Pancreas (tissue), 10 donors: Measurements from ENCODE around the gene KIFC1. TPM values are rescaled to one million over a fixed set of nuclear protein-coding genes. Genes with fewer than 3 reads are reported as not detected.

Experiments
- ATAC-seq, 4 donors: fragments of 200-7000 bp; cut with Tn5 transposase; one replicate each; pipeline versions ENCODE4 v1.8.0 to v1.9.1; 2020; ENCODE audit warnings: mild to moderate bottlenecking in 4 of 4, moderate library complexity in 4 of 4
- DNase-seq, 6 donors: peaks; one replicate each; pipeline ENCODE4 v3.0.0-alpha.2; 2020
- FAIRE-seq: peaks from 2 replicates; lab custom pipeline; 2012; peaks lifted over from hg19 to GRCh38; lab: Jason Lieb, UNC
- H3K27ac ChIP-seq, 4 donors: fragments of 200-600 bp; sonication (generic); 1 replicate in 3 of 4; 2 replicates in 1 of 4; pipeline versions ENCODE4 v1.5.0 to v1.8.0; 2020
- H3K27me3 ChIP-seq, 4 donors: fragments of 200-600 bp; one replicate each; pipeline ENCODE4 v1.8.0; 2021
- H3K36me3 ChIP-seq, 3 donors: fragments of 200-600 bp; sonication (generic) in 1 of 3; one replicate each; pipeline versions ENCODE4 v1.5.0 to v1.8.0; 2020 to 2021
- H3K4me1 ChIP-seq, 3 donors: fragments of 200-600 bp; one replicate each; pipeline ENCODE4 v1.8.0; 2021
- H3K4me3 ChIP-seq, 4 donors: fragments of 200-600 bp; sonication (generic) in 2 of 4; one replicate each; pipeline versions ENCODE4 v1.5.0 to v1.8.0; 2020 to 2021
- H3K9me3 ChIP-seq, 4 donors: fragments of 200-600 bp; one replicate each; pipeline ENCODE4 v1.8.0; 2021
- CTCF ChIP-seq, 4 donors: fragments of 200-600 bp; sonication (generic) in 3 of 4; IDR thresholded peaks; one replicate each; pipeline versions ENCODE4 v1.5.0 to v1.8.0; 2021; ENCODE audit warnings: antibody characterized with exemption in 4 of 4
- WGBS, 2 donors: extraction: QIAGEN DNeasy Blood & Tissue Kit; methylation state at CpG; one replicate each; pipeline ENCODE4 v1.1.7; 2013; 5-methylcytosine and 5-hydroxymethylcytosine counted together
- intact Hi-C, 3 donors: fragments of 100-400 bp; cut with DNase I; formaldehyde crosslinking; loops; one replicate each; pipeline versions ENCODE4 v1.11.1 to v1.14.2; 2022
- polyA plus RNA-seq, 2 donors: library from polyadenylated mRNA; stranded (reverse); fragments of 200-250 nt; gene quantifications; one replicate each; pipeline ENCODE4 v1.2.3, GENCODE V29; 2013
- total RNA-seq, 6 donors: library from RNA; stranded (reverse); fragmentation: NEBNext Ultra II Directional in 4 of 6; extraction: Animal tissue kit (Norgen Biotek cat#: 25700) in 4 of 6; gene quantifications; one replicate each; pipeline versions ENCODE4 v1.2.1 to v1.2.4, GENCODE V29; 2021 to 2023
- donor health status: healthy with polysubstance abuse.
- donor health status: DM: no; HTN: no; CAD: no; lungs with moderate emphysema.
- donor health status: DM: no; HTN: no; CAD: no.
- donor health status: control.
- donor health status: control.
- donor health status: Bipolar disorder and iron deficiency.
- donor health status: DM: yes; HTN: yes; CAD: no.
- donor health status: DM: no; HTN: no; CAD: no.
- donor health status: DM: no; HTN: no; CAD: no.
- donor health status: DM: yes; HTN: yes; CAD: no.

The KIFC1 gene
- total and polyA plus RNA-seq, 8 donors, result 0.14 to 1.5 (median 0.35) TPM

- no peak overlapping the region for H3K27ac ChIP-seq
- DNase-seq (no peak), ATAC-seq (no peak), FAIRE-seq (no peak)
- no peaks in the 10 kb centered on the region for H3K4me1 ChIP-seq
- H3K27me3 ChIP-seq, result no peaks in the 10 kb centered on the region
- H3K36me3 ChIP-seq, result peaks cover 0 to 3% (median 0%) of the 10 kb centered on the region in 3 donors
- H3K9me3 ChIP-seq, result no peaks in the 10 kb centered on the region
- H3K4me3 ChIP-seq, result no peak overlapping the region
- no peak for TF ChIP-seq CTCF (IDR thresholded peaks at IDR 0.05)
- WGBS, 2 donors, result 70 to 72% methylated on average over 8 to 9 of the region's 9 CpGs
- intact Hi-C loops, result no loop called here
These were observed 48.5 kb downstream of the KIFC1 start for GRCh38 chr6:33439956-33440648.

GRCh38 chr6:33440649-33441309 lies 49.2 kb downstream of the KIFC1 start:
- ATAC-seq, result no peak
- FAIRE-seq, result no peak
- H3K36me3 ChIP-seq, result peaks cover 0 to 3% (median 0%) of the 10 kb centered on the region in 3 donors
- TF ChIP-seq CTCF (IDR thresholded peaks at IDR 0.05), result no peak
- intact Hi-C loops, result no loop called here
- no peak for DNase-seq
- H3K4me3 ChIP-seq, result no peak overlapping the region
- 78 to 85% methylated on average over 19 of the region's 19 CpGs for WGBS, 2 donors
- no peaks in the 10 kb centered on the region for H3K4me1 ChIP-seq
- H3K27ac ChIP-seq, result no peak overlapping the region
- H3K27me3 ChIP-seq, result no peaks in the 10 kb centered on the region
- H3K9me3 ChIP-seq, result no peaks in the 10 kb centered on the region

DNA sequence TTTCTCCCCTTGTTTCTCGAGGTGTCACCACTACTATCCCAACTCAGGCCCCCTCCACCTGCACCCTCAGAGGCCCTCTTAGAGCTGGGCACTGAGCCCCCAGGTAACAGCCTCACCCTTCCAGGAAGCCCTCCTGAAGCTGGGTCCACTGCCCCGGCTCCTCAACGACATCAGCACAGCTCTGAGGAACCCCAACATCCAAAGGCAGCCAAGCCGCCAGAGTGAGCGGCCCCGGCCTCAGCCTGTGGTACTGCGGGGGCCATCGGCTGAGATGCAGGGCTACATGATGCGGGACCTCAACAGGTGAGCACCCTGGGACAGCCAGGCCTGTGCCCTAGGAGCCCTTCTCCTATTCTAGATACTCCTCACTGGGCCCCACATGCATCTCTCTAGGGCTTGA lies 49.8 kb downstream of the KIFC1 start:
- ATAC-seq, result no peak
- intact Hi-C loops, result no loop called here
- WGBS, 2 donors, result 90 to 96% methylated on average over 9 of the region's 9 CpGs
- FAIRE-seq, result no peak
- no peaks in the 10 kb centered on the region for H3K27me3 ChIP-seq
- H3K27ac ChIP-seq, result no peak overlapping the region
- no peak for DNase-seq
- no peak for TF ChIP-seq CTCF (IDR thresholded peaks at IDR 0.05)
- H3K4me3 ChIP-seq, result no peak overlapping the region
- H3K36me3 ChIP-seq, result peaks cover 0 to 3% (median 0%) of the 10 kb centered on the region in 3 donors
- H3K4me1 ChIP-seq, result no peaks in the 10 kb centered on the region
- H3K9me3 ChIP-seq, result no peaks in the 10 kb centered on the region

- no peak for FAIRE-seq
- no peak for ATAC-seq
- H3K36me3 ChIP-seq, result peaks cover 0 to 3% (median 0%) of the 10 kb centered on the region in 3 donors
These were observed 50.7 kb downstream of the KIFC1 start for GRCh38 chr6:33442283-33442682.

More at GRCh38 chr6:33442283-33442682, 50.7 kb downstream of the KIFC1 start:
- Histone ChIP-seq H3K4me3 (no peak overlapping the region), H3K27ac (no peak overlapping the region), H3K9me3 (no peaks in the 10 kb centered on the region), H3K27me3 (no peaks in the 10 kb centered on the region), H3K4me1 (no peaks in the 10 kb centered on the region)
- intact Hi-C loops, result no loop called here
- WGBS, 2 donors, result 81 to 86% methylated on average over 8 of the region's 8 CpGs
- no peak for DNase-seq
- TF ChIP-seq CTCF (IDR thresholded peaks at IDR 0.05), result no peak
